Adrenal gland (tissue), 5 donors: Measurements from ENCODE around the gene ASCC1.

Experiments
- CTCF ChIP-seq, 6 experiments: fragments of 450-650 bp in 4 of 6; fragments of 200-600 bp in 2 of 6; sonication (generic) in 1 of 6; IDR thresholded peaks; 1 replicate in 5 of 6; 2 replicates in 1 of 6; pipeline versions ENCODE4 v1.5.1 to v1.8.0; 2016 to 2021; ENCODE audit warnings: antibody characterized with exemption in 6 of 6, mild to moderate bottlenecking in 2 of 6, moderate library complexity in 1 of 6
- POLR2A ChIP-seq, 2 donors: fragments of 450-650 bp; IDR thresholded peaks; one replicate each; pipeline ENCODE4 v1.6.1; 2017; ENCODE audit warnings: antibody characterized with exemption in 2 of 2, mild to moderate bottlenecking in 2 of 2, moderate library complexity in 1 of 2
- donor health status: DM: no; HTN: no; CAD: no.

GRCh38 chr10:72126184-72126871 is 89.7 kb downstream of the ASCC1 start:
- TF ChIP-seq CTCF (IDR thresholded peaks at IDR 0.05) (peak; percentile 18 to 67 (median 54)), POLR2A (IDR thresholded peaks at IDR 0.05) (no peak)
